ENCODE data around the gene SYVN1.

The SYVN1 gene

DNA sequence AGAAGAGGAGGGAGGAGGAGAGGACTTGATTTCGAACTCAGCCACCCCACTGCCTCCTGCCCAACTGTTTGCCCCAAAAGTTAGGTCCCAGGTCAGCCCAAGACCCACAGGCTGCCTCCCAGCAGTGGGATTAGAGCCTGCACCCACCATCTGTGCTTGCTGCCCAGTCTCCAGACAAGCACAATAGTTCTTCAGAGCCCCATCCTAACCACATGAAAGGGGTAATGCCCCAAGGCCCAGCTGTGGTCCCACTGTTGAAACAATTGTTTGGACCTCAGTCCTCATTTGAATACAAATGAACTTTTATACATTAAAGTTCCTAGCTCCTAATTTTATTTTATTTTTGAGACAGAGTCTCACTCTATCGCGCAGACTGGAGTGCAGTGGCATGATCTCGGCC is 43.7 kb downstream of the SYVN1 start:
- TF ChIP-seq, protein P1, sequence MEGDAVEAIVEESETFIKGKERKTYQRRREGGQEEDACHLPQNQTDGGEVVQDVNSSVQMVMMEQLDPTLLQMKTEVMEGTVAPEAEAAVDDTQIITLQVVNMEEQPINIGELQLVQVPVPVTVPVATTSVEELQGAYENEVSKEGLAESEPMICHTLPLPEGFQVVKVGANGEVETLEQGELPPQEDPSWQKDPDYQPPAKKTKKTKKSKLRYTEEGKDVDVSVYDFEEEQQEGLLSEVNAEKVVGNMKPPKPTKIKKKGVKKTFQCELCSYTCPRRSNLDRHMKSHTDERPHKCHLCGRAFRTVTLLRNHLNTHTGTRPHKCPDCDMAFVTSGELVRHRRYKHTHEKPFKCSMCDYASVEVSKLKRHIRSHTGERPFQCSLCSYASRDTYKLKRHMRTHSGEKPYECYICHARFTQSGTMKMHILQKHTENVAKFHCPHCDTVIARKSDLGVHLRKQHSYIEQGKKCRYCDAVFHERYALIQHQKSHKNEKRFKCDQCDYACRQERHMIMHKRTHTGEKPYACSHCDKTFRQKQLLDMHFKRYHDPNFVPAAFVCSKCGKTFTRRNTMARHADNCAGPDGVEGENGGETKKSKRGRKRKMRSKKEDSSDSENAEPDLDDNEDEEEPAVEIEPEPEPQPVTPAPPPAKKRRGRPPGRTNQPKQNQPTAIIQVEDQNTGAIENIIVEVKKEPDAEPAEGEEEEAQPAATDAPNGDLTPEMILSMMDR (IDR thresholded peaks at IDR 0.05; ENCODE audit: insufficient read depth, low read depth, low read length, missing control alignments): no peak
- no peak overlapping the region for H3K4me3 ChIP-seq (ENCODE audit: low read depth, low read length)
- no peak for DNase-seq (ENCODE audit: low read depth)

DNA sequence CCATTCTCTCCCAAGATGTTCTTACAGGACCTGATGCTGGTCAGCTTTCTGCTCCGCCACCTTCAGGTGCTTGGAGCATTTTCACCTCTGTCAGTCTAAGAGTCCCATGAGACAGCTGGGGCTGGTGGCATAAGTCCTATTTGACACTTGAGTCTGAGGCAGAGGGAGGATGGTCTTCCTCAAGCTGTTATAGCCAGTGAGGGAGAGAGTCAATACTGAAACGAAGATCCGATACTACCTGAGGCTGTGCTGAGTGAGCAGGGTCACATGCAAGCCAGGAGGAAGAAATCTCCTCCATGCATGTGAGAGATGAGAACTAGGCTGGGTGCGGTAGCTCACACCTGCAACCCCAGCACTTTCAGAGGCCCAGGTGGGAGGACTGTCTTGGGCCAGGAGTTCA is 44.7 kb downstream of the SYVN1 start:
- H3K4me3 ChIP-seq (ENCODE audit: low read depth, low read length): no peak overlapping the region
- no peak for DNase-seq (ENCODE audit: low read depth)
- TF ChIP-seq, protein P1 (IDR thresholded peaks at IDR 0.05; ENCODE audit: insufficient read depth, low read depth, low read length, missing control alignments): no peak

DNA sequence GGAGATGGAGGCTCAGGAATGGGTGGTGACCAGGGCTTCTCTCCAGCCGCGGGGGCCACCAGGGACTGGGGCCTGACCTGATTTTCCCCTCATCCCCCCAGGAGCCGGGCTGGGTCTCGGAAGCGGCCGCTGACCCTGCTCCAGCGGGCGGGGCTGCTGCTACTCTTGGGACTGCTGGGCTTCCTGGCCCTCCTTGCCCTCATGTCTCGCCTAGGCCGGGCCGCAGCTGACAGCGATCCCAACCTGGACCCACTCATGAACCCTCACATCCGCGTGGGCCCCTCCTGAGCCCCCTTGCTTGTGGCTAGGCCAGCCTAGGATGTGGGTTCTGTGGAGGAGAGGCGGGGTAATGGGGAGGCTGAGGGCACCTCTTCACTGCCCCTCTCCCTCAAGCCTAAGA is 46.5 kb downstream of the SYVN1 start:
- TF ChIP-seq, protein P1 (IDR thresholded peaks at IDR 0.05; ENCODE audit: insufficient read depth, low read depth, low read length, missing control alignments): no peak
- no peak overlapping the region for H3K4me3 ChIP-seq (ENCODE audit: low read depth, low read length)
- no peak for DNase-seq (ENCODE audit: low read depth)

DNA sequence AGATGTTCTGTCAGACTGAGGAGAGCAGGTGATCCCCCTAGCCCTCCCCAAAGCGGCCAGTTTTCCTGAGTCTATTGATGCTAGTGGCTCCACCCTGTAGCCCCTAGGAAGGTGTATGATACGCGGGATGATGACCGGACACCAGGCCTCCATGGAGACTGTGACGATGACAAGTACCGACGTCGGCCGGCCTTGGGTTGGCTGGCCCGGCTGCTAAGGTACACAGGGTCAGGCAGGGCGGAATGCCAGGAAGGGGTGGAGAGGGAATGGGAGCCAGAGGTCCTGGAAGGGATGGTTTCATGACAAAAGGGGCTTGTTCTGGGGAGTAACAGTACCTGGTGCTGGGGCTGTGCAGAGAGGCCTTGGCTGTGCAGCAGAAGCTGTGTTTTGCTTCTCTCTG is 47.1 kb downstream of the SYVN1 start:
- DNase-seq (ENCODE audit: low read depth): no peak
- TF ChIP-seq, protein P1 (IDR thresholded peaks at IDR 0.05; ENCODE audit: insufficient read depth, low read depth, low read length, missing control alignments): no peak
- no peak overlapping the region for H3K4me3 ChIP-seq (ENCODE audit: low read depth, low read length)

DNA sequence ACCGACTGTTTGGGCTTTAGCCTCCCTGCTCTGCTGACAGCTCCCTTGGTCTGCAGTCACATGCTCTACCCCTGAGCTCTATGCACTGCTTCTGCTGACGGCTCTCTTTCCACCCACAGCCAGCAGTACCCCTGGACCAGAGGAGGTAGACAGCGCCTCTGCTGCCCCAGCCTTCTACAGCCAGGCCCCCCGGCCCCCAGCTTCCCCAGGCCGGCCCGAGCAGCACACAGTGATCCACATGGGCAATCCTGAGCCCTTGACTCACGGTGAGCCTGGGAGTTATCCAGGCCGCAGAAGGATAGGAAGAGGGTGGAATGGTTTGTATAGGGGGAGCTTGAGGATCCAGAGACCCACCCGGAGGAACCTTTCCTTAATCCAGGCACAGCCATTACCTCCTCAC is 47.5 kb downstream of the SYVN1 start:
- TF ChIP-seq, protein P1 (IDR thresholded peaks at IDR 0.05; ENCODE audit: insufficient read depth, low read depth, low read length, missing control alignments): no peak
- H3K4me3 ChIP-seq (ENCODE audit: low read depth, low read length): no peak overlapping the region

DNA sequence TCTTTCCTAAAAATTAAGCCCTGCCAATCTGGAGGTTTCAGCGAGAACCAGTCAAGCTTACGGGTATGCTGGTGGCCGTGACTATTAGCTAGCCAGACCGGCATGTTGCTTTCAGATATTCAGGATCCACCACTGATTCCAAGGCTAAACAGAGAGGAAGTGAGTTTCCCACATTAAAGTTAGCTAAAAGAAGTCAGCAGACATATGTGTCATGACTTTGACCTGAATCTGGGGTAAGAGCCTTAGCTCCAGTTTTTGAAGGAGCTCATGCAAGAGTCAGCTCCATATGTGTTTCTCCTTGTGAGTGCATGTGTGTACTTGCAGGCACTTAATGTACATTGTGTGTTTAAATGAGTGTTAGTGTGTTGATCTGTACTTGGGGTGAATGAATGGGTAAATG is 48.9 kb downstream of the SYVN1 start:
- no peak for DNase-seq (ENCODE audit: low read depth)
- H3K4me3 ChIP-seq (ENCODE audit: low read depth, low read length): no peak overlapping the region
- TF ChIP-seq, protein P1 (IDR thresholded peaks at IDR 0.05; ENCODE audit: insufficient read depth, low read depth, low read length, missing control alignments): no peak

More for the DNA sequence above, 47.5 kb downstream of the SYVN1 start:
- no peak for DNase-seq (ENCODE audit: low read depth)

DNA sequence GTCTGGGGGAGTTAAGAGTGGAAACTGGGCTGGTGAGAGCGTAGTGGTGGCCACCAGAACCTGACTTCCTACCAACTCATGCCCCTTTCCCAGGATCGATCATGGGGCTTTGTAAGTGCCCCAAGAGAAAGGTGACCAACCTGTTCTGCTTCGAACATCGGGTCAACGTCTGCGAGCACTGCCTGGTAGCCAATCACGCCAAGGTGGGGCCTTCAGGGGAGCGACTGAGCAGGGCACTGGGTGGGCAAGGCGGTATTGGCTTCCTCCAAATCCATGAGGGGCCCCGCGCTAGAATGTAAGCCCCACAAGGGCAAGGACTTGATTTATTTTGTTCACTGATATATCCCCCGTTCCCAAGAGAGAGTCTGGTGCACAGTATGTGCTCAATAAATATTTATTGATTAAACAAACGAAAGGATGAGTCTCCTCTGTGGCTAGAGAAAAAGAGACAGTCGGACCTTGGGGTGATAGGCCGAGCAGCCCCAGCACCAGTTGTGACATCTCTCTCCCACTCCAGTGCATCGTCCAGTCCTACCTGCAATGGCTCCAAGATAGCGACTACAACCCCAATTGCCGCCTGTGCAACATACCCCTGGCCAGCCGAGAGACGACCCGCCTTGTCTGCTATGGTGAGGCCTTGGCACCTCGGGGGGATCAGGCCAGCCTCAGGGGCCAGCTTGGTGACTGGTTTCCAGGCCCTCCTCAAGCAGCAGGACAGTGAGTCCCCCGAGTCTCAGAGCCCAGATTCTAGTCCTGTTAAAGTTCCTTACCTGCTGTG is 49.5 kb downstream of the SYVN1 start:
- no peak for DNase-seq (ENCODE audit: low read depth)
- TF ChIP-seq, protein P1 (IDR thresholded peaks at IDR 0.05; ENCODE audit: insufficient read depth, low read depth, low read length, missing control alignments): no peak
- H3K4me3 ChIP-seq (ENCODE audit: low read depth, low read length): peak overlapping the region; percentile 83

Data from GM12865 (cell line).